Right lobe of liver (tissue), 4 donors: ENCODE results near the gene ZKSCAN5.
"Not testable (repeated sequence)": the region's sequence is repeated elsewhere in the genome, so short reads cannot be mapped to it uniquely, and the experiment has no call there.

Source experiments
- CTCF ChIP-seq, 4 donors: fragments of 200-600 bp in 3 of 4; fragments of 450-650 bp in 1 of 4; IDR thresholded peaks; one replicate each; pipeline versions ENCODE4 v1.5.1 to v1.8.0; 2016 to 2022; ENCODE audit warnings: antibody characterized with exemption in 4 of 4, mild to moderate bottlenecking in 2 of 4
- POLR2A ChIP-seq: fragments of 450-650 bp; IDR thresholded peaks from one replicate; pipeline ENCODE4 v1.6.1; 2017; ENCODE audit warnings: antibody characterized with exemption, mild to moderate bottlenecking
- donor health status: DM: no; HTN: no; CAD: no.
- donor health status: DM: no; HTN: no; CAD: no.
- donor health status: DM: no; HTN: yes; CAD: no.

DNA sequence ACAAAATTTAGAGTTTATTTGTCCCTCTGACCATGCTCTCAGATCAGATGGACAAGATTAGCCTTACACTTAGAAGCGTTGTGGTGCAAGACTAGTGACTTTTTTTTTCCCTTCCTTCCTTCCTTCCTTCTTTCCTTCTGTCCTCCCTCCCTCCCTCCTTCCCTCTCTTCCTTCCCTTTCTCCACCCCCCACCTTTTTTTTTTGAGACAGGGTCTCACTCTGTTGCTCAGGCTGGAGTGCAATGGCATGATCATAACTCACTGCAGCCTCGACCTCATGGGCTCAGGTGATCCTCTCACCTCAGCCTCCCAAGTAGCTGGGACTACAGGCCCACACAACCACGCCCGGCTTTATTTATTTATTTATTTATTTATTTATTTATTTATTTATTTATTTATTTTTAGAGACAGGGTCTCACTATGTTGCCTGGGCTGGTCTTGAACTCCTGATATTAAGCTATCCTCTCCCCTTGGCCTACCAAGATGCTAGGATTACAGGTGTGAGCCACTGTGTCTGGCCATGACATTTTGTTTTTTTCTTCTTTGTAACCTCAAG, 76.4 kb downstream of the ZKSCAN5 start:
- TF ChIP-seq CTCF (IDR thresholded peaks at IDR 0.05); POLR2A: not testable (repeated sequence)
